GM19351 (cell line): ENCODE results near the gene ASXL3.

Source experiments
- ATAC-seq: cut with Tn5 transposase; IDR thresholded peaks from one replicate; pipeline ENCODE4 v1.9.1; 2021; ENCODE audit warnings: mild to moderate bottlenecking, moderate library complexity; ENCODE audit not compliant: unreplicated experiment

The ASXL3 gene

GRCh38 chr18:33581856-33582255 is 3.8 kb downstream of the ASXL3 start:
- ATAC-seq = no peak

GRCh38 chr18:33583901-33584300 is 5.9 kb downstream of the ASXL3 start:
- no peak for ATAC-seq

GRCh38 chr18:33584548-33585430 is 6.8 kb downstream of the ASXL3 start:
- no peak for ATAC-seq

- ATAC-seq = no peak
Observed at GRCh38 chr18:33585431-33585775, 7.4 kb downstream of the ASXL3 start.

- ATAC-seq = no peak
Observed at GRCh38 chr18:33588361-33588760, 10.3 kb downstream of the ASXL3 start.

GRCh38 chr18:33593261-33593660 is 15.2 kb downstream of the ASXL3 start:
- no peak for ATAC-seq

- no peak for ATAC-seq
Observed at GRCh38 chr18:33594799-33595198, 16.8 kb downstream of the ASXL3 start.

- no peak for ATAC-seq
Observed at GRCh38 chr18:33596178-33596854, 18.3 kb downstream of the ASXL3 start.

GRCh38 chr18:33600846-33601245 is 22.8 kb downstream of the ASXL3 start:
- ATAC-seq = no peak

- ATAC-seq = no peak
Observed at GRCh38 chr18:33603454-33603853, 25.4 kb downstream of the ASXL3 start.

- ATAC-seq = no peak
Observed at GRCh38 chr18:33605250-33605649, 27.2 kb downstream of the ASXL3 start.

- no peak for ATAC-seq
Observed at GRCh38 chr18:33606621-33607020, 28.6 kb downstream of the ASXL3 start.

GRCh38 chr18:33611525-33612135 is 33.6 kb downstream of the ASXL3 start:
- ATAC-seq = no peak

GRCh38 chr18:33612632-33613031 is 34.6 kb downstream of the ASXL3 start:
- ATAC-seq = no peak

GRCh38 chr18:33616556-33616955 is 38.5 kb downstream of the ASXL3 start:
- ATAC-seq = no peak

GRCh38 chr18:33627114-33627513 is 49.1 kb downstream of the ASXL3 start:
- ATAC-seq = no peak

GRCh38 chr18:33630476-33630875 is 52.5 kb downstream of the ASXL3 start:
- ATAC-seq = no peak

GRCh38 chr18:33641141-33641540 is 63.1 kb downstream of the ASXL3 start:
- ATAC-seq = no peak

GRCh38 chr18:33644494-33644893 is 66.5 kb downstream of the ASXL3 start:
- no peak for ATAC-seq

- ATAC-seq = no peak
Observed at GRCh38 chr18:33647365-33647764, 69.3 kb downstream of the ASXL3 start.

- ATAC-seq = no peak
Observed at GRCh38 chr18:33652635-33653034, 74.6 kb downstream of the ASXL3 start.

- no peak for ATAC-seq
Observed at GRCh38 chr18:33653231-33653630, 75.2 kb downstream of the ASXL3 start.
